SK-N-SH treated with all-trans-retinoic acid at 6 μM for 48 hours (cell line): ENCODE measurements around the gene RAB11FIP4.
A peak's percentile ranks its signal among the peaks of the same experiment; 100 is the strongest.

Source experiments
- ATAC-seq: fragments of 200-7000 bp; cut with Tn5 transposase; 3 replicates; pipeline ENCODE4 v1.9.1; 2020; ENCODE audit warnings: mild to moderate bottlenecking, moderate library complexity
- ARNTL ChIP-seq: fragments of 450-650 bp; formaldehyde crosslinking; IDR thresholded peaks from 2 replicates; pipeline ENCODE4 v1.5.0; 2020; ENCODE audit warnings: low read depth, mild to moderate bottlenecking, moderate library complexity, borderline replicate concordance
- BACH2 ChIP-seq: fragments of 250-450 bp; sonication (Bioruptor Pico); IDR thresholded peaks from 2 replicates; pipeline ENCODE4 v1.9.0; 2021; ENCODE audit warnings: mild to moderate bottlenecking, borderline replicate concordance
- CSDC2 ChIP-seq: fragments of 250-450 bp; sonication (Bioruptor Pico); IDR thresholded peaks from 2 replicates; pipeline ENCODE4 v1.5.0; 2020; ENCODE audit warnings: mild to moderate bottlenecking, moderate library complexity
- ESRRG ChIP-seq: fragments of 250-450 bp; sonication (Bioruptor Pico); IDR thresholded peaks from 2 replicates; pipeline ENCODE4 v1.6.1; 2021; ENCODE audit warnings: mild to moderate bottlenecking
- GLIS3 ChIP-seq: fragments of 250-450 bp; sonication (Bioruptor Pico); IDR thresholded peaks from 2 replicates; pipeline ENCODE4 v1.5.0; 2020; ENCODE audit warnings: mild to moderate bottlenecking, moderate library complexity
- ISL1 ChIP-seq: fragments of 250-450 bp; sonication (Bioruptor Pico); IDR thresholded peaks from 2 replicates; pipeline ENCODE4 v2.1.2; 2022; ENCODE audit warnings: mild to moderate bottlenecking, moderate library complexity
- OSR1 ChIP-seq: fragments of 250-450 bp; sonication (Bioruptor Pico); IDR thresholded peaks from 2 replicates; pipeline ENCODE4 v1.8.0; 2022; ENCODE audit warnings: moderate library complexity, mild to moderate bottlenecking, inconsistent platforms
- PATZ1 ChIP-seq: fragments of 250-450 bp; sonication (Bioruptor Pico); IDR thresholded peaks from 2 replicates; pipeline ENCODE4 v1.8.0; 2020; ENCODE audit warnings: mild to moderate bottlenecking, moderate library complexity, borderline replicate concordance
- PPARA ChIP-seq: fragments of 250-450 bp; sonication (Bioruptor Pico); IDR thresholded peaks from 2 replicates; pipeline ENCODE4 v1.5.0; 2020; ENCODE audit warnings: mild to moderate bottlenecking, borderline replicate concordance
- RARB ChIP-seq: fragments of 250-450 bp; sonication (Bioruptor Pico); IDR thresholded peaks from 2 replicates; pipeline ENCODE4 v1.8.0; 2021; ENCODE audit warnings: mild to moderate bottlenecking, moderate library complexity
- TCF4 ChIP-seq: fragments of 250-450 bp; sonication (Bioruptor Pico); IDR thresholded peaks from 2 replicates; pipeline ENCODE4 v1.8.0; 2021; ENCODE audit warnings: mild to moderate bottlenecking, moderate library complexity, borderline replicate concordance
- TOX ChIP-seq: fragments of 250-450 bp; sonication (Bioruptor Pico); IDR thresholded peaks from 2 replicates; pipeline ENCODE4 v1.8.0; 2021; ENCODE audit warnings: mild to moderate bottlenecking, moderate library complexity, borderline replicate concordance
- ZC3H10 ChIP-seq: fragments of 250-450 bp; sonication (Bioruptor Pico); IDR thresholded peaks from 2 replicates; pipeline ENCODE4 v1.5.1; 2021; ENCODE audit warnings: mild to moderate bottlenecking, moderate library complexity
- ZFP3 ChIP-seq: fragments of 250-450 bp; sonication (Bioruptor Pico); IDR thresholded peaks from 2 replicates; pipeline ENCODE4 v1.5.0; 2020; ENCODE audit warnings: mild to moderate bottlenecking, moderate library complexity
- ZFP30 ChIP-seq: fragments of 450-650 bp; formaldehyde crosslinking; IDR thresholded peaks from 2 replicates; pipeline ENCODE4 v1.5.0; 2022; ENCODE audit warnings: mild to moderate bottlenecking, moderate library complexity
- ZNF565 ChIP-seq: fragments of 450-650 bp; formaldehyde crosslinking; conservative IDR thresholded peaks from 2 replicates; pipeline ENCODE4 v1.5.0; 2020; ENCODE audit warnings: low read depth, mild to moderate bottlenecking, moderate library complexity
- ZNF70 ChIP-seq: fragments of 450-650 bp; formaldehyde crosslinking; IDR thresholded peaks from 2 replicates; pipeline ENCODE4 v1.5.0; 2020; ENCODE audit warnings: mild to moderate bottlenecking, moderate library complexity
- ZNF8 ChIP-seq: fragments of 450-650 bp; formaldehyde crosslinking; IDR thresholded peaks from 2 replicates; pipeline ENCODE4 v1.5.0; 2020; ENCODE audit warnings: mild to moderate bottlenecking, moderate library complexity
- TF ChIP-seq, protein P1 (sequence below): fragments of 250-450 bp; sonication (Bioruptor Pico); IDR thresholded peaks from 2 replicates; pipeline ENCODE4 v1.5.0; 2020; ENCODE audit warnings: mild to moderate bottlenecking, moderate library complexity
- TF ChIP-seq, protein P2 (sequence below): fragments of 250-450 bp; sonication (Bioruptor Pico); IDR thresholded peaks from 2 replicates; pipeline ENCODE4 v1.8.0; 2021; ENCODE audit warnings: low read depth, mild to moderate bottlenecking, moderate library complexity, borderline replicate concordance
- TF ChIP-seq, protein P3 (sequence below): fragments of 250-450 bp; sonication (Bioruptor Pico); IDR thresholded peaks from 2 replicates; pipeline ENCODE4 v1.5.1; 2021; ENCODE audit warnings: mild to moderate bottlenecking, moderate library complexity

The RAB11FIP4 gene

GRCh38 chr17:31413081-31413799 is 21.8 kb downstream of the RAB11FIP4 start (continued):
- TF ChIP-seq PATZ1 (CRISPR knock-in tag): no peak
- no peak for TF ChIP-seq ZNF8 (CRISPR knock-in tag)
- no peak for TF ChIP-seq TOX
- TF ChIP-seq CSDC2 (CRISPR knock-in tag): no peak
- TF ChIP-seq, protein P1, sequence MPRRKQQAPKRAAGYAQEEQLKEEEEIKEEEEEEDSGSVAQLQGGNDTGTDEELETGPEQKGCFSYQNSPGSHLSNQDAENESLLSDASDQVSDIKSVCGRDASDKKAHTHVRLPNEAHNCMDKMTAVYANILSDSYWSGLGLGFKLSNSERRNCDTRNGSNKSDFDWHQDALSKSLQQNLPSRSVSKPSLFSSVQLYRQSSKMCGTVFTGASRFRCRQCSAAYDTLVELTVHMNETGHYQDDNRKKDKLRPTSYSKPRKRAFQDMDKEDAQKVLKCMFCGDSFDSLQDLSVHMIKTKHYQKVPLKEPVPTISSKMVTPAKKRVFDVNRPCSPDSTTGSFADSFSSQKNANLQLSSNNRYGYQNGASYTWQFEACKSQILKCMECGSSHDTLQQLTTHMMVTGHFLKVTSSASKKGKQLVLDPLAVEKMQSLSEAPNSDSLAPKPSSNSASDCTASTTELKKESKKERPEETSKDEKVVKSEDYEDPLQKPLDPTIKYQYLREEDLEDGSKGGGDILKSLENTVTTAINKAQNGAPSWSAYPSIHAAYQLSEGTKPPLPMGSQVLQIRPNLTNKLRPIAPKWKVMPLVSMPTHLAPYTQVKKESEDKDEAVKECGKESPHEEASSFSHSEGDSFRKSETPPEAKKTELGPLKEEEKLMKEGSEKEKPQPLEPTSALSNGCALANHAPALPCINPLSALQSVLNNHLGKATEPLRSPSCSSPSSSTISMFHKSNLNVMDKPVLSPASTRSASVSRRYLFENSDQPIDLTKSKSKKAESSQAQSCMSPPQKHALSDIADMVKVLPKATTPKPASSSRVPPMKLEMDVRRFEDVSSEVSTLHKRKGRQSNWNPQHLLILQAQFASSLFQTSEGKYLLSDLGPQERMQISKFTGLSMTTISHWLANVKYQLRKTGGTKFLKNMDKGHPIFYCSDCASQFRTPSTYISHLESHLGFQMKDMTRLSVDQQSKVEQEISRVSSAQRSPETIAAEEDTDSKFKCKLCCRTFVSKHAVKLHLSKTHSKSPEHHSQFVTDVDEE (CRISPR knock-in tag): no peak
- no peak for TF ChIP-seq PPARA (CRISPR knock-in tag)
- no peak for TF ChIP-seq ZNF565 (CRISPR knock-in tag)
- TF ChIP-seq ARNTL: no peak

GRCh38 chr17:31413874-31414549 is 22.5 kb downstream of the RAB11FIP4 start:
- ATAC-seq: peak; percentile 62
- no peak for TF ChIP-seq RARB (CRISPR knock-in tag)
- no peak for TF ChIP-seq ZFP3 (CRISPR knock-in tag)
- no peak for TF ChIP-seq ZC3H10 (CRISPR knock-in tag)
- no peak for TF ChIP-seq BACH2 (CRISPR knock-in tag)
- no peak for TF ChIP-seq ZNF565 (CRISPR knock-in tag)
- no peak for TF ChIP-seq OSR1
- no peak for TF ChIP-seq GLIS3 (CRISPR knock-in tag)
- TF ChIP-seq, protein P2, sequence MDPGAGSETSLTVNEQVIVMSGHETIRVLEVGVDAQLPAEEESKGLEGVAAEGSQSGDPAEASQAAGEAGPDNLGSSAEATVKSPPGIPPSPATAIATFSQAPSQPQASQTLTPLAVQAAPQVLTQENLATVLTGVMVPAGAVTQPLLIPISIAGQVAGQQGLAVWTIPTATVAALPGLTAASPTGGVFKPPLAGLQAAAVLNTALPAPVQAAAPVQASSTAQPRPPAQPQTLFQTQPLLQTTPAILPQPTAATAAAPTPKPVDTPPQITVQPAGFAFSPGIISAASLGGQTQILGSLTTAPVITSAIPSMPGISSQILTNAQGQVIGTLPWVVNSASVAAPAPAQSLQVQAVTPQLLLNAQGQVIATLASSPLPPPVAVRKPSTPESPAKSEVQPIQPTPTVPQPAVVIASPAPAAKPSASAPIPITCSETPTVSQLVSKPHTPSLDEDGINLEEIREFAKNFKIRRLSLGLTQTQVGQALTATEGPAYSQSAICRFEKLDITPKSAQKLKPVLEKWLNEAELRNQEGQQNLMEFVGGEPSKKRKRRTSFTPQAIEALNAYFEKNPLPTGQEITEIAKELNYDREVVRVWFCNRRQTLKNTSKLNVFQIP (CRISPR knock-in tag): no peak
- no peak for TF ChIP-seq ISL1 (CRISPR knock-in tag)
- no peak for TF ChIP-seq PATZ1 (CRISPR knock-in tag)
- TF ChIP-seq ESRRG (CRISPR knock-in tag): no peak
- TF ChIP-seq, protein P3, sequence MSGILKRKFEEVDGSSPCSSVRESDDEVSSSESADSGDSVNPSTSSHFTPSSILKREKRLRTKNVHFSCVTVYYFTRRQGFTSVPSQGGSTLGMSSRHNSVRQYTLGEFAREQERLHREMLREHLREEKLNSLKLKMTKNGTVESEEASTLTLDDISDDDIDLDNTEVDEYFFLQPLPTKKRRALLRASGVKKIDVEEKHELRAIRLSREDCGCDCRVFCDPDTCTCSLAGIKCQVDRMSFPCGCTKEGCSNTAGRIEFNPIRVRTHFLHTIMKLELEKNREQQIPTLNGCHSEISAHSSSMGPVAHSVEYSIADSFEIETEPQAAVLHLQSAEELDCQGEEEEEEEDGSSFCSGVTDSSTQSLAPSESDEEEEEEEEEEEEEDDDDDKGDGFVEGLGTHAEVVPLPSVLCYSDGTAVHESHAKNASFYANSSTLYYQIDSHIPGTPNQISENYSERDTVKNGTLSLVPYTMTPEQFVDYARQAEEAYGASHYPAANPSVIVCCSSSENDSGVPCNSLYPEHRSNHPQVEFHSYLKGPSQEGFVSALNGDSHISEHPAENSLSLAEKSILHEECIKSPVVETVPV (CRISPR knock-in tag): no peak
- TF ChIP-seq ZNF70 (CRISPR knock-in tag): no peak
- TF ChIP-seq TCF4 (CRISPR knock-in tag): no peak
- TF ChIP-seq PPARA (CRISPR knock-in tag): no peak
- TF ChIP-seq ZFP30: no peak
- TF ChIP-seq, all 23 proteins: peak for 0
